GM12872 (cell line): Measurements from ENCODE around the gene LRWD1.

ENCODE experiments used
- CTCF ChIP-seq: IDR thresholded peaks from 3 replicates; pipeline ENCODE4 v1.5.1; 2011; ENCODE audit warnings: low read depth, mild to moderate bottlenecking, low read length, moderate library complexity; ENCODE audit not compliant: insufficient read depth

Gene LRWD1

GRCh38 chr7:102453319-102453718 is 11.5 kb upstream of the LRWD1 start:
- TF ChIP-seq CTCF, result no peak

DNA sequence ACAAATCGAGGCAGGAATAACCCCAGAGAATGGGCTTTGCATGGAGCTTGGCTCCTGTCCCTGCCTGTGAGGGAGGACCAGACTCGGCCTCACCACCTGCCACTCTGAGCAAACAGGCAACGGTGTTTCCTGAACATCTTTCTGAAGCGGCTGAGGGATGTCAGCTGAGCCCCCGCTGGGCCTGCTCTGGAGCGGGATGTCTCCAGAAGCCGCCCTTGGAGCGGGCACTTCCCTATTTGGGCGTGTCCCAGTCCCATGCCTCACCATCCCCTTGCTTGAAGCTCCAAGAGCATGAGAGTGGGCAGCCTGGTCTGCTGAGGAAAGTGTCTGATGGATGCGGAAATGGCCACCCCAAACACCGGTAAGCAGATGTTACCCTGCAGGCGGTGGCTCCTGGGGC is 10.3 kb upstream of the LRWD1 start:
- no peak for TF ChIP-seq CTCF

DNA sequence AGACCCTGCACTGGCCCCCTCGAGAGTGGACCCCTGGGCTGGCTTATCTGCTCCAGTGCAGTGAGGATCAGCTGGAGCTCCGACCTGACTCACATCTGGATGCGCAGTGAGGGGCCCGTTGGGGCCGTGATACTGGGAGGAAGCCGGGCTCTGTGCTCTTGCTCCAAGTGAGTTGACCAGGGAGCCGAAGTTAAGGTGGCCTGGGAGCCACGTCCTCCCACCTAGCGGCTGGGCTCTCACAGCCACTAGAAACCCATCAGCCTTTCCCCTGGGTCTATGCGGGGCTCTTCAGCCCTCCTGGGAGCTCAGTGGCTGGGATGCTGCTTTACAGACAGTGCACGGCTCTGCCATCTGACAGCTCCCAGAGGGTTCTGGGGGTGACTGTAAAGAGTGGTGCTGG is 9.2 kb upstream of the LRWD1 start:
- no peak for TF ChIP-seq CTCF

- TF ChIP-seq CTCF, result no peak
Measured at GRCh38 chr7:102456327-102456726, 8.5 kb upstream of the LRWD1 start.

DNA sequence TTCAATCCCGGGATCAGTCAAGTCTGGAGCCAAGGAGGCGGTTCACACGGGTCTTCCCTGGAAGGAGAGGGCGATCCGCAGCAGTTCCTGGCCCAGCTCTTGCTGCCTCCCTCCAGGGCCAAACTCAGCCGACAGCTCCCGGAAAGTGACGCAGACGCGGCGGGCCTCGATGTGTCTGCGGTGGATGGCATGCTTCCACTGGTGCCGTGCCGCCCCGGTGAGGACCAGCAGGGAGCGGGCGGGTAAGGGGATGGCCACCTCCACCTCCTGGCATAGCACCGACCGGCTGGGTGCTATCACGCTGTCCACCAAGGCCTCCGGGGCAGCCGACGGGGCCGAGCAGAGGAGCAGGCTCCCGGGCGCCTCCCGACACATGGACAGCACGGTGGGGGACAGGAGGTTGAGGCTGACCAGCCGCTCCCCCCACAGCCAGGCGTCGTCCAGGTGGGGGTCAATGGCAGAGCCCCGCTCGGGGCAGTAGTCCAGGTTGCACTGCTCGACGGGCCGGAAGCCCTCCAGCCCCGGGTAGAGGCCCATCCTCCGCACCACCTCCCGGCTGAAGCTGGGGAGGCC is 7.3 kb upstream of the LRWD1 start:
- no peak for TF ChIP-seq CTCF

- TF ChIP-seq CTCF, result no peak
Measured at GRCh38 chr7:102459221-102459844, 5.5 kb upstream of the LRWD1 start.

DNA sequence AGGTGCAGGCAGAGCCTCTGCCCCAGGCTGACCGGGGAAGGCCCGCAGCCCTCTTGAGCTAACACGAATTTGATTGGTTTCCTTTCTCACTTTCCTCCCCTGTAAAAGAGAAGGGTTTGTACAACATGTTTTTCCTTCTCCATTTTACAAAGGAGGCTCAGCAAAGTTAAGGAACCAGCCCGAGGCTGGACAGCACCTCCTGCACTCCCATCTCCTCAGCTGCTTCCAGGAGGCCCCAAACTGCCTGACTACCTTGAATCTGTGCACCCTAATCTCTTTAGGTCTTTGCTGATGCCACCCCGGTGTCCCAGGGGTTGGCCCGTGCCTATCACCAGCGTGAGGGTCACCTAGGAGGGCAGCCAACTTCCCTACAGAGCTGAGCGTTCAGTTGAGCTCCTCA is 4.3 kb upstream of the LRWD1 start:
- TF ChIP-seq CTCF, result no peak
